ENCODE data around the gene TMEM130. TPM values are rescaled to one million over a fixed set of nuclear protein-coding genes. Genes with fewer than 3 reads are reported as not detected.
A peak's percentile ranks its signal among the peaks of the same experiment; 100 is the strongest.

The TMEM130 gene
- total RNA-seq, 1 donor from 2014 or later, result 0.61 TPM

GRCh38 chr7:98881561-98882315 is 11.9 kb upstream of the TMEM130 start:
- TF ChIP-seq CTCF (conservative IDR thresholded peaks at IDR 0.05), result no peak
- no peak overlapping the region for H3K27ac Mint-ChIP-seq (ENCODE audit: unreplicated experiment)
- no peak for DNase-seq (ENCODE audit: low read depth, low spot score)
- peaks cover 8% of the 10 kb centered on the region for H3K36me3 Mint-ChIP-seq (ENCODE audit: low read depth)
- no peaks in the 10 kb centered on the region for H3K9me3 Mint-ChIP-seq
- H3K27me3 Mint-ChIP-seq (ENCODE audit: low read depth), result no peaks in the 10 kb centered on the region
- peak overlapping the region; percentile 49 for H3K4me3 Mint-ChIP-seq
- peaks cover 16% of the 10 kb centered on the region for H3K4me1 Mint-ChIP-seq

GRCh38 chr7:98880485-98880884 is 10.7 kb upstream of the TMEM130 start:
- TF ChIP-seq CTCF (conservative IDR thresholded peaks at IDR 0.05), result no peak
- no peak overlapping the region for H3K27ac Mint-ChIP-seq (ENCODE audit: unreplicated experiment)

GRCh38 chr7:98879979-98880315 is 10.1 kb upstream of the TMEM130 start:
- Mint-ChIP-seq H3K9me3 (no peaks in the 10 kb centered on the region), H3K4me3 (peak overlapping the region; percentile 93), H3K4me1 (peaks cover 16% of the 10 kb centered on the region), H3K36me3 (ENCODE audit: low read depth) (peaks cover 8% of the 10 kb centered on the region), H3K27ac (ENCODE audit: unreplicated experiment) (no peak overlapping the region), H3K27me3 (ENCODE audit: low read depth) (peaks cover 4% of the 10 kb centered on the region)
- no peak for TF ChIP-seq CTCF (conservative IDR thresholded peaks at IDR 0.05)
- DNase-seq (ENCODE audit: low read depth, low spot score), result no peak

More at GRCh38 chr7:98880485-98880884, 10.7 kb upstream of the TMEM130 start:
- Mint-ChIP-seq H3K36me3 (ENCODE audit: low read depth) (peaks cover 8% of the 10 kb centered on the region), H3K27me3 (ENCODE audit: low read depth) (peaks cover 1% of the 10 kb centered on the region), H3K4me3 (peak overlapping the region; percentile 93), H3K4me1 (peaks cover 16% of the 10 kb centered on the region), H3K9me3 (no peaks in the 10 kb centered on the region)
- DNase-seq (ENCODE audit: low read depth, low spot score), result no peak

GRCh38 chr7:98879198-98879978 is 9.6 kb upstream of the TMEM130 start:
- H3K36me3 Mint-ChIP-seq (ENCODE audit: low read depth), result peaks cover 8% of the 10 kb centered on the region
- H3K9me3 Mint-ChIP-seq, result no peaks in the 10 kb centered on the region
- peak overlapping the region; percentile 93 for H3K4me3 Mint-ChIP-seq
- H3K27me3 Mint-ChIP-seq (ENCODE audit: low read depth), result peaks cover 10% of the 10 kb centered on the region
- peak; percentile 31 for TF ChIP-seq CTCF (conservative IDR thresholded peaks at IDR 0.05)
- H3K27ac Mint-ChIP-seq (ENCODE audit: unreplicated experiment), result peak overlapping the region; percentile 97
- H3K4me1 Mint-ChIP-seq, result peaks cover 16% of the 10 kb centered on the region
- DNase-seq (ENCODE audit: low read depth, low spot score), result no peak

GRCh38 chr7:98878365-98879197 is 8.8 kb upstream of the TMEM130 start, which contains the start of gene TRRAP:
TRRAP (plus strand) TSS chr7:98878532; CDS start chr7:98881151, 2,619 bp downstream.
- Mint-ChIP-seq H3K4me1 (peaks cover 16% of the 10 kb centered on the region), H3K9me3 (no peaks in the 10 kb centered on the region), H3K27me3 (ENCODE audit: low read depth) (peaks cover 16% of the 10 kb centered on the region), H3K27ac (ENCODE audit: unreplicated experiment) (peak within 1 kb of the TSS; percentile 97), H3K36me3 (ENCODE audit: low read depth) (peaks cover 8% of the 10 kb centered on the region), H3K4me3 (peak within 1 kb of the TSS; percentile 93)
- TF ChIP-seq CTCF (conservative IDR thresholded peaks at IDR 0.05), result peak; percentile 97
- peak; percentile 68 for DNase-seq (ENCODE audit: low read depth, low spot score)

Data from neural crest cell (in vitro differentiated cells).